ENCODE measurements around the gene RIPK1.
A peak's percentile ranks its signal among the peaks of the same experiment; 100 is the strongest.

Gene RIPK1

GRCh38 chr6:3079682-3080081 lies 11.4 kb downstream of the RIPK1 start:
- no peak overlapping the region for H3K4me3 ChIP-seq
- no peak for TF ChIP-seq CTCF (IDR thresholded peaks at IDR 0.05)
- no peak for DNase-seq (ENCODE audit: low spot score)
- H3K27ac ChIP-seq = no peak overlapping the region

GRCh38 chr6:3081960-3082359 lies 13.7 kb downstream of the RIPK1 start:
- Histone ChIP-seq H3K27ac (peak overlapping the region in 1 of 2 donors; percentile 53), H3K4me3 (no peak overlapping the region)
- no peak for TF ChIP-seq CTCF (IDR thresholded peaks at IDR 0.05)
- no peak for DNase-seq (ENCODE audit: low spot score)

- no peak for DNase-seq (ENCODE audit: low spot score)
- TF ChIP-seq CTCF (IDR thresholded peaks at IDR 0.05) = no peak
These were observed 16.8 kb downstream of the RIPK1 start for GRCh38 chr6:3085074-3085473.

GRCh38 chr6:3086282-3086946 lies 18.1 kb downstream of the RIPK1 start:
- Histone ChIP-seq H3K27ac (no peak overlapping the region), H3K4me3 (no peak overlapping the region)
- TF ChIP-seq CTCF (IDR thresholded peaks at IDR 0.05) = no peak
- DNase-seq (ENCODE audit: low spot score) = no peak

More at GRCh38 chr6:3085074-3085473, 16.8 kb downstream of the RIPK1 start:
- Histone ChIP-seq H3K27ac (no peak overlapping the region), H3K4me3 (no peak overlapping the region)

GRCh38 chr6:3088446-3088845 lies 20.2 kb downstream of the RIPK1 start:
- H3K4me3 ChIP-seq = no peak overlapping the region
- TF ChIP-seq CTCF (IDR thresholded peaks at IDR 0.05) = no peak
- DNase-seq (ENCODE audit: low spot score) = peak; percentile 76
- H3K27ac ChIP-seq = peak overlapping the region in 1 of 2 donors; percentile 52

- no peak overlapping the region for H3K4me3 ChIP-seq
- H3K27ac ChIP-seq = no peak overlapping the region
- no peak for DNase-seq (ENCODE audit: low spot score)
- TF ChIP-seq CTCF (IDR thresholded peaks at IDR 0.05) = no peak
These were observed 20.7 kb downstream of the RIPK1 start for GRCh38 chr6:3088968-3089367.

GRCh38 chr6:3090013-3090412 lies 21.7 kb downstream of the RIPK1 start:
- H3K27ac ChIP-seq = no peak overlapping the region
- no peak overlapping the region for H3K4me3 ChIP-seq
- DNase-seq (ENCODE audit: low spot score) = no peak
- no peak for TF ChIP-seq CTCF (IDR thresholded peaks at IDR 0.05)
